GM23248 (cell line): ENCODE measurements around the gene LRRC72.

ENCODE experiments used
- EZH2 ChIP-seq: fragments of 200-600 bp; sonication (generic); IDR thresholded peaks from 2 replicates; pipeline ENCODE4 v1.6.1; 2018; ENCODE audit warnings: antibody characterized with exemption, mild to moderate bottlenecking; ENCODE audit not compliant: insufficient read depth, poor library complexity, severe bottlenecking
- EZH2phosphoT487 ChIP-seq: fragments of 200-600 bp; sonication (generic); IDR thresholded peaks from 2 replicates; pipeline ENCODE4 v1.6.1; 2018; ENCODE audit warnings: antibody characterized with exemption, moderate library complexity, mild to moderate bottlenecking, low read depth; ENCODE audit not compliant: insufficient read depth

- TF ChIP-seq EZH2phosphoT487 = no peak
- no peak for TF ChIP-seq EZH2
These were observed 42.0 kb upstream of the LRRC72 start for GRCh38 chr7:16484453-16485158.
